GM18498 (cell line): Measurements from ENCODE around the gene AGO1.
A peak's percentile ranks its signal among the peaks of the same experiment; 100 is the strongest.

ENCODE experiments used
- ATAC-seq: cut with Tn5 transposase; IDR thresholded peaks from one replicate; pipeline ENCODE4 v1.9.1; 2021; ENCODE audit warnings: mild to moderate bottlenecking, moderate library complexity; ENCODE audit not compliant: unreplicated experiment

Gene AGO1

GRCh38 chr1:35882945-35883634 is at the start of gene AGO1:
TSS of gene AGO1 (plus strand) at chr1:35883209. CDS start at chr1:35883422, 213 bp downstream.
- ATAC-seq = peak; percentile 85

- ATAC-seq = no peak
Observed at GRCh38 chr1:35833395-35833794, 49.6 kb upstream of the AGO1 start.

GRCh38 chr1:35834218-35834617 is 48.8 kb upstream of the AGO1 start:
- no peak for ATAC-seq

- ATAC-seq = no peak
Observed at GRCh38 chr1:35835398-35835797, 47.6 kb upstream of the AGO1 start.

- ATAC-seq = no peak
Observed at GRCh38 chr1:35836734-35837133, 46.3 kb upstream of the AGO1 start.

GRCh38 chr1:35838693-35839245 is 44.2 kb upstream of the AGO1 start:
- ATAC-seq = no peak

- ATAC-seq = no peak
Observed at GRCh38 chr1:35844826-35845225, 38.2 kb upstream of the AGO1 start.

- ATAC-seq = no peak
Observed at GRCh38 chr1:35845766-35846165, 37.2 kb upstream of the AGO1 start.

GRCh38 chr1:35847935-35848565 is 35.0 kb upstream of the AGO1 start:
- ATAC-seq = no peak

GRCh38 chr1:35850051-35850450 is 33.0 kb upstream of the AGO1 start:
- ATAC-seq = no peak

- ATAC-seq = no peak
Observed at GRCh38 chr1:35850716-35851115, 32.3 kb upstream of the AGO1 start.

- ATAC-seq = no peak
Observed at GRCh38 chr1:35851132-35851869, 31.7 kb upstream of the AGO1 start.

GRCh38 chr1:35852241-35852640 is 30.8 kb upstream of the AGO1 start:
- no peak for ATAC-seq

- ATAC-seq = no peak
Observed at GRCh38 chr1:35854989-35855700, 27.9 kb upstream of the AGO1 start.

- ATAC-seq = no peak
Observed at GRCh38 chr1:35856964-35857363, 26.0 kb upstream of the AGO1 start.

- no peak for ATAC-seq
Observed at GRCh38 chr1:35857830-35858229, 25.2 kb upstream of the AGO1 start.

- ATAC-seq = no peak
Observed at GRCh38 chr1:35860696-35861095, 22.3 kb upstream of the AGO1 start.

GRCh38 chr1:35863136-35863535 is 19.9 kb upstream of the AGO1 start:
- ATAC-seq = no peak

GRCh38 chr1:35863881-35864625 is 19.0 kb upstream of the AGO1 start:
- ATAC-seq = no peak

GRCh38 chr1:35864813-35865212 is 18.2 kb upstream of the AGO1 start:
- no peak for ATAC-seq
